Stimulated activated CD8-positive, alpha-beta memory T cell treated with anti-CD3 and anti-CD28 coated beads, Interleukin-4, amount 100 ng/mL, for 4 hours (primary cell): ENCODE measurements around the gene ENPP6.
"Not testable (repeated sequence)": the region's sequence is repeated elsewhere in the genome, so short reads cannot be mapped to it uniquely, and the experiment has no call there.

Experiments
- DNase-seq, 2 donors: peaks; one replicate each; pipeline ENCODE4 v3.0.0-alpha.2; 2020; ENCODE audit warnings: low read depth in 2 of 2, low spot score in 1 of 2

ENPP6 gene

GRCh38 chr4:184150102-184150839 lies 67.4 kb downstream of the ENPP6 start:
- DNase-seq: no peak

DNA sequence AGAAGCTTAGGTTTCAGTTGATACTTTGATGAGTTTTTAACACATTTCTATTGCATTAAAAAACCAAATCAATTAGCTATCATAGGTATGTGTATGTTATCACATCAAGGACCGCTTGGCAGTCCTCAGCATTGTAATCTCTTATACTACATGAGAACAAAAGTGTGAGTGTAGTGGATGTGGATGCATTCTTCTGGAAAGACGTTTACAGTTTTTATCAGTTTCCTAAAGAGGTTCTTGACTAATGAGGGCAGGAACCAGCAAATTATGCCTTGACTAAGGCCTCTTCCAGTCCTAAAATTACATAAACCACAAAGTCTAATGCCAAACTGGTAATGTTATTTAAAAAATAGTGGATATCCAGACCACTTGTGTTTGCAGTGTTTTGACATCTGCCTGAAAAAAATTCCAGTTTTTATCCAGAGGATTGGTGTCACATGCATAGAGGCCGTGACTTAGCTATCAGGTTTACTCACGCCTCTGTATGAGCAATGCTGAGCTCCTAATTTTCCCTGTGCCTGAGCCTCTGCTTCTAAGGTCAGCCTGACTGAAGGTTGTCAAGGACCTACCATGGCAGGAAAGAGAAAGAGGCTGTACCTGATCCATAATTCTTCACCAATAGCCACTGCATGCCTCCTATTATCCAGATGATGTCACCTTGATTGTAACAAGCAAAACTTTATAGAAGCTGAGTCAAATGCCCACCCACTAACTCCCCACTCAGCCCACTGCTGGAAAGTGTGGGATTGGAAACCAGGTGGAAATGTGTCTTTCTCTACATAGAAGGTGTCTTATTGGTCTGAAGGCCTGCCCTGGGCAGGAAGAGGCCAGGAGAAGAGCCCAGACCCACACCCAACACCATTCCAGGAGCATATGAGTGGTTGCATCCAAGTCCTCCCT lies 68.7 kb downstream of the ENPP6 start:
- DNase-seq: no peak

DNA sequence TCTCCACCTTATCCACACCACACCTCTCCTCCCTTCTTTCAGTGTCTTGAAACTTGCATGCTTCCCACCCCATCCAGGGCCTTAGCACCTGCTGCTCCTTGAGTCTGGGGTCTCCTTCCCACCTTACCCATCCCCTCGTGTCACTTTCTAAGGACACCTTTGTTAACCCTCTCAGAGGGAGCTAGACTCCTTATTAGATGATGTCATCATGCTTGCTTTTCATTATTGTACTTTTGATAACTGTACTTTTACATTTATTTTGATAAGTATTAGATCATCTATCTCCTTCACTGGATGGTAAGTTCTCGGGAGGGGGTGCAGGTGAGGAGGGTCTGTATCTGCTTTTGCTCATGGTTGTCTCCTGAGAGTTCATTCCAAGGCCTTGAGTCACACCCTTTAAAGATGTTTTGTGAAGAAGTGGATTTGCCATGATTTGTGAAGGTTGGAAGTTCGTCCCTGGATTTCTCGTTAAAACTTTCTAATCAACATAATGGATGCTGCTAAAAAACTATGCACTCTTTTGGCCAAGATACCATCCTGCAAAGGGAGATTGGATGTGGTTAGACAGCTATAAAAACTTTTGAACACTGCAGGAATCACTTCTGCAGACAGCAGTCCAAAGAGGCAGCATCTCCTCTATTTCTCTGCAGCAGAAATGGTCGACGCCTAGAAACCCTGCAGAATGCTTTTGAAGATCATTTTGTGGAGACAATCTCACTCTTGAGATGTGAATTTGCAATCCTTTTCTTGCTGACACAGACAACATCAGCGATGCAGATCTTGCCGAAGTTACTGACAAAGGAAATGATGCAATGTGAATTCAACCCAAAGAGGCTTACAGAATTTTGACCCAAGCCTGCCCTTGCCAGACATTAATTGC lies 69.6 kb downstream of the ENPP6 start:
- DNase-seq: no peak

GRCh38 chr4:184146951-184147350 lies 70.7 kb downstream of the ENPP6 start:
- DNase-seq: no peak

- DNase-seq: no peak
These were observed 72.1 kb downstream of the ENPP6 start for GRCh38 chr4:184145596-184145995.

DNA sequence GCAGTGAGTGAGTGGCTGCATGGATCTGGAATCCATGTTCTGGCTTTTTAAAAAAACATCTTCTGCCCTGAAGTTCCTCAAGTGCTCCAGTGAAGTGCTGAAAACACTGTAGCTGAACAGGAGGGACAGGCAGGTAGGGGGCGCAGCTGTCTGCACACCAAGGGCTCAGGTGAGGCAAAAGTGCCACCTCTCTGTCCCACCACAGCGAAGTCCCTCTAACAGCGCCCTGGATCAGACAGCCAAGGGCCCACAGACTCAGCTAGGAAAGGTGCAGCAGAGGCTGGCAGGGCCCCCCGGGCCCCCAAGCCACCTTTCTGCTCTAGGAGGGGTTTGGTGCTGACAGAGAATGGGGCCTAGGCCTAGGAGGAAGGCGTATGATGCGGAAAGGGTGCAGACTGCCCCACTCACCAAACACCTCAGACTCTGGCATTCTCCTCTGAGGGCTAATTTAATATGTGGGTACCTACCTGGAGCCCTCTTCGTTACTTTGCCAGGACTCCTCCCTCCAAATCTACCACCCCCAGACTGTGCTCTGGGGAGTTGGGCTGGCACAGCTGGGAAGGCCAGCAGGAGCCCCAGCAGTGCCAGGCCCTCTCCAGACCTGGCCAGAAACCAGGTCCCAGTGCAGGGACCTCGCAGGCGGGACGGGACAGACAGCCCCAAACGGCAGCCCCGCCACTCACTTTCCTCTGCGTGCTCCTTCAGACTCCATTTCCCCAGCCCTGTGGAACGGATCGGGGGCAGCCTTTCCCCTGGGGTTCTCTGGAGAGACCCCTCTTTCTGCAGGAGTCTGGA lies 73.7 kb downstream of the ENPP6 start:
- no peak for DNase-seq

GRCh38 chr4:184142121-184143000 lies 75.3 kb downstream of the ENPP6 start:
- no peak for DNase-seq

GRCh38 chr4:184140901-184141300 lies 76.8 kb downstream of the ENPP6 start:
- not testable (repeated sequence) for DNase-seq

- no peak for DNase-seq
These were observed 81.1 kb downstream of the ENPP6 start for GRCh38 chr4:184136525-184136924.

GRCh38 chr4:184126800-184127199 lies 90.9 kb downstream of the ENPP6 start:
- DNase-seq: no peak

- no peak for DNase-seq
These were observed 94.9 kb downstream of the ENPP6 start for GRCh38 chr4:184122631-184123408.

GRCh38 chr4:184120549-184121127 lies 97.0 kb downstream of the ENPP6 start:
- no peak for DNase-seq

DNA sequence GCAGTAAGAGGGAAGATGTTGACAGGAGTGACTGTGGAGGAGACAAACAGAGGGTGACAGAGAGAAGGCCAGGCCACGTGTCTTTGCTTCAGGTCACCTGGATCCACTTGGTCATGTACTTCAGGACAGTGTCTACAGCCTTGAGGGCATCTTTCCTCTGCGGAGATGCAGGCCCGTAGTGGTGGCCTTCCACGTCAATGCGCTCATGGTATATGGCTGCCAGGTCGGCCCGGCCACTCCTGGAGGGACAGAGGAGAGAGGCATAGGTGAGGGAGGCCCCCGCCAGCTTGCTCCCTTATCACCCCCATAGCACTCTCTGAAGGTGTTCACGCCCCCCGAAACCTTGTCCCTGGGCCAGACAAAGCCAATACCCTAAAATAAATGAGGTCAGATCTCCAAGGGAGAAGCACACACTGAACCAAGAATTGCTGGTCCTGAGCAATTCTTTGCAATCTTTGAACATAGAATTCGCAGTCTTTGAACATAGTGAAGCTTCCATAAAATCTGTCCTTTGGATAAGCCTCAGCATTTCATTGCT lies 99.9 kb downstream of the ENPP6 start:
- no peak for DNase-seq

- DNase-seq: no peak
These were observed 102.3 kb downstream of the ENPP6 start for GRCh38 chr4:184115399-184115798.

DNA sequence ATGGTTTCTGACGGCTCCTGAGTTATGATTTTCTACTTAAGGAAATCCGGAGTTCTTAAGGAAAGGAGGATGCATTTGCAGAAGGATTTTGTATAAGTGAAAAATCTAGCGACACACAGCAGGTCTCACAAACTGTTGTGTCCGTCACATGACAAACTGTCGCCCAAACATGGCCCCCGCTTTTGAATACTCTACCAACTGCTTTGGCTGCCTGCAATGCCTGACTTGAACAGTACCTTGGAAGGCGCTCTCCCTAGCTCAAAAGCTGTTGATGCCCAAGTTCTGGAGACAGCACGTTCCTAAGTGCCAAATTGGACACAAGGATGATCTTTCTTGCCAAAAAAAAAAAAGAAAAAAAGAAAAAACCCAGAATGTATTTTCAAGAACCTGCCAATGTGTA lies 103.2 kb downstream of the ENPP6 start:
- DNase-seq: no peak

GRCh38 chr4:184112006-184112550 lies 105.6 kb downstream of the ENPP6 start:
- no peak for DNase-seq

GRCh38 chr4:184111233-184111832 lies 106.3 kb downstream of the ENPP6 start:
- DNase-seq: no peak
